Measurements from ENCODE around the gene CACNA1A. TPM values are rescaled to one million over a fixed set of nuclear protein-coding genes. Genes with fewer than 3 reads are reported as not detected.

Gene CACNA1A
- total RNA-seq, 3 donors from 2014 or later, result 2.3 to 10.1 (median 5.7) TPM

DNA sequence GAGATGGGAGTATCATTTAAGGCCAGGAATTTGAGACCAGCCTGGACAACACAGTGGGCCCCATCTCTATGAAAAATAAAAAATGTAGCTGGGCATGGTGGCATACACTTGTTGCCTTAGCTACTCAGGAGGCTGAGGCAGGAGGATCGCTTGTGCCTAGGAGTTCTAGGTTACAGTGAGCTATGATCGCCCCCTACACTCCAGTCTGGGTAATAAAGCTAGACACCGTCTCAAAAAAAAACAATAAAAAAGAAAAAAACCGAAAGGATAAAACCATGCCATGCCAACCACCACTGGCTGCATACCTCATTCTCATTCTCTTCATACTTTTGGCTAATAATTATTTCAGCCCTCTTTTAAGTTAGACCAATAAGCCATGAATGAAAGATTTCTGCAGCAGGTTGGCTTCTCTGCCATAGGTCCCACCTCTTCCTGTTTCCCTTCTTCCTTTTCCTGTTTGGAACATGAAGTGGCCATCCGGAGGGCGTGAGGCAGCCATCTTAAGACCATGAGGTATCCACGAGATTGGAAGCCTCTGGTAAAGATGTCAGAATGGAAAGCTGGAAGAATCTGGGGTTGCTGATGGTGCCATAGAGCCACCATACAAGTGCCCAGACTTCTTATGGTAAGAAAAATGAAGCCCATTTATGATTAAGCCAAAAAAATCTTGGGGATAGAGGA lies 171.3 kb downstream of the CACNA1A start:
- H3K36me3 ChIP-seq (ENCODE audit: low read depth), result no peaks in the 10 kb centered on the region
- no peak overlapping the region for H3K4me3 ChIP-seq
- ATAC-seq (no peak), DNase-seq (no peak)
- H3K9me3 ChIP-seq, result peaks cover 4% of the 10 kb centered on the region
- intact Hi-C loops (cut with DNase I, micrococcal nuclease), result no loop called here
- H3K4me1 ChIP-seq (ENCODE audit: low read depth), result no peaks in the 10 kb centered on the region
- TF ChIP-seq, protein P1, sequence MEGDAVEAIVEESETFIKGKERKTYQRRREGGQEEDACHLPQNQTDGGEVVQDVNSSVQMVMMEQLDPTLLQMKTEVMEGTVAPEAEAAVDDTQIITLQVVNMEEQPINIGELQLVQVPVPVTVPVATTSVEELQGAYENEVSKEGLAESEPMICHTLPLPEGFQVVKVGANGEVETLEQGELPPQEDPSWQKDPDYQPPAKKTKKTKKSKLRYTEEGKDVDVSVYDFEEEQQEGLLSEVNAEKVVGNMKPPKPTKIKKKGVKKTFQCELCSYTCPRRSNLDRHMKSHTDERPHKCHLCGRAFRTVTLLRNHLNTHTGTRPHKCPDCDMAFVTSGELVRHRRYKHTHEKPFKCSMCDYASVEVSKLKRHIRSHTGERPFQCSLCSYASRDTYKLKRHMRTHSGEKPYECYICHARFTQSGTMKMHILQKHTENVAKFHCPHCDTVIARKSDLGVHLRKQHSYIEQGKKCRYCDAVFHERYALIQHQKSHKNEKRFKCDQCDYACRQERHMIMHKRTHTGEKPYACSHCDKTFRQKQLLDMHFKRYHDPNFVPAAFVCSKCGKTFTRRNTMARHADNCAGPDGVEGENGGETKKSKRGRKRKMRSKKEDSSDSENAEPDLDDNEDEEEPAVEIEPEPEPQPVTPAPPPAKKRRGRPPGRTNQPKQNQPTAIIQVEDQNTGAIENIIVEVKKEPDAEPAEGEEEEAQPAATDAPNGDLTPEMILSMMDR (IDR thresholded peaks at IDR 0.05), result no peak

DNA sequence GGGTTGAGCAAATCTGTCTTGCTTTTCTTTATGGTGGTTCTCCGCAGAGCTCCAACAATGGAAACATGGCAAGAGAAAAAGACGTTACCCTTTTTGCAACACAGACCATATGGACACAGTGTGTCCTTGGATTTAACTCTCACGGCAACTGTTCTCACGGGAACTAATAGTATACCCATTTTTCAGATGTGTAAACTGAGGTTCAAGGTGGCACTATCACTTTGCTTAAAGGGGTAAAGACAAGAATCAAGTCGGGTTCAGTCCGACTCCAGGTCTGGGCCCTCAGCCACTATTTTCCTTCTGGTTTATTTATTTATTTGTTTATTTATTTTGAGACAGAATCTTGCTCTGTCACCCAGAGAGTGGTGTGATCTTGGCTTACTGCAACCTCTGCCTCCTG lies 176.0 kb downstream of the CACNA1A start:
- intact Hi-C loops (cut with DNase I, micrococcal nuclease), result no loop called here
- Histone ChIP-seq H3K4me1 (ENCODE audit: low read depth) (no peaks in the 10 kb centered on the region), H3K36me3 (ENCODE audit: low read depth) (no peaks in the 10 kb centered on the region), H3K4me3 (no peak overlapping the region), H3K9me3 (peaks cover 4% of the 10 kb centered on the region)
- TF ChIP-seq, protein P1 (IDR thresholded peaks at IDR 0.05), result no peak
- ATAC-seq (no peak), DNase-seq (no peak)

DNA sequence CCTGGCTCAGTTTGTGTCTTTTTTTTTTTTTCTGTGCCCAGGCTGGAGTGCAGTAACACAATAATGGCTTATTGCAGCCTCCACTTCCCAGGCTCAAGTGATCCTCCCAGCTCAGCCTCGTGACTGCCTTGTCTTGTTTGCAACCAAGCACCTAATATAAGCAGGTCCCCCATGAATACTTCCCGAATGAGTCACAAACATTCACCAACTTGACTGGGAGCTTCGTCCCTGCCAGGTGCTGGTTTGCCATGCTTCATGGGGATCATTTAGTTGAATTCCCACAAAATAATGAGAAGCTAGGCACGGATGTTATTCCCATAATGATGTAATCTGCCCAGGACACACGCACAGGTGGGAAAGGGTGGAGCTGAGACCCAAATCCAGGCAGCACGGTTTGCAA lies 176.5 kb downstream of the CACNA1A start:
- H3K9me3 ChIP-seq, result peaks cover 4% of the 10 kb centered on the region
- H3K4me1 ChIP-seq (ENCODE audit: low read depth), result no peaks in the 10 kb centered on the region
- TF ChIP-seq, protein P1 (IDR thresholded peaks at IDR 0.05), result no peak
- ATAC-seq (no peak), DNase-seq (no peak)
- H3K4me3 ChIP-seq, result no peak overlapping the region
- intact Hi-C loops (cut with DNase I, micrococcal nuclease), result no loop called here
- H3K36me3 ChIP-seq (ENCODE audit: low read depth), result no peaks in the 10 kb centered on the region

DNA sequence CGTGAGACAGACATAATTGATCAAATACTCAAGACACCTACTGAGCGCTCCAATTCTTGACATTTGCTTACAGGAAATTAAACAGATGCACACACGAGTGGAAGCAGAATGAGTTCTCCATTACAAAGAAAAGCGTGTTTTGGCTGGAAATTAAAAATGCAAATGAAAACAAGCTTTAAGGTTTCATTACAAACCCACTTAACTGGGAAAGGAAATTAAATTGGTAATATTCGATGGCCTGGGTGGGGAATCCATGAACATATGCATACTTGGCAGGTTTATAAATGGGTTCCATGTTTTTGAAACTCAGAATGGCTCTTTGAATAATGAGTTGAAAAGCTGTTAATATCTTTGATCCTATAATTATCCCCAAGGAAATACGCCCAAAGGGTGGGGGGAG lies 178.0 kb downstream of the CACNA1A start:
- DNase-seq (no peak), ATAC-seq (no peak)
- no peak overlapping the region for H3K4me3 ChIP-seq
- H3K9me3 ChIP-seq, result peaks cover 4% of the 10 kb centered on the region
- TF ChIP-seq, protein P1 (IDR thresholded peaks at IDR 0.05), result no peak
- no peaks in the 10 kb centered on the region for H3K36me3 ChIP-seq (ENCODE audit: low read depth)
- no peaks in the 10 kb centered on the region for H3K4me1 ChIP-seq (ENCODE audit: low read depth)
- intact Hi-C loops (cut with DNase I, micrococcal nuclease), result no loop called here

DNA sequence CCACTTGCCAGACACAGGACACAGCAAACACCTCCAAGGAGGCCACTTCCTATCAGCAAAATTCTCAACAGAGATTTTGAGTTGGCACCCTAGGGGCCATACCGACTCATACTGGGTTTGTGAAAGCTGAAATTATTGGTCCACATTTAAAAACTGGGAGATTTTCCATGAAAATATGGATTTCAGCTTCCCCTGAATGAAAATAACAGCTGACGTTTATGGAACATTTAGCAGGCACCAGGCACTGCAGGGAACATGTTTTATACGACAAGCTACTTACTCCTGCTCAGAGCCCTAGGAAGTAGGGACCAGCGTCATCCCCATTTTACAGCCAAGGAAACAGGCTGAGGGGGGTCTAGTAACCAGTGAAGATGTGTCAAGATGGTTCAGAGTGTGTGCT lies 186.8 kb downstream of the CACNA1A start:
- H3K36me3 ChIP-seq (ENCODE audit: low read depth), result no peaks in the 10 kb centered on the region
- peaks cover 7% of the 10 kb centered on the region for H3K9me3 ChIP-seq
- ATAC-seq, result no peak
- TF ChIP-seq, protein P1 (IDR thresholded peaks at IDR 0.05), result no peak
- H3K4me3 ChIP-seq, result no peak overlapping the region
- H3K4me1 ChIP-seq (ENCODE audit: low read depth), result no peaks in the 10 kb centered on the region
- intact Hi-C loops (cut with DNase I, micrococcal nuclease), result no loop called here
- DNase-seq, result no peak

DNA sequence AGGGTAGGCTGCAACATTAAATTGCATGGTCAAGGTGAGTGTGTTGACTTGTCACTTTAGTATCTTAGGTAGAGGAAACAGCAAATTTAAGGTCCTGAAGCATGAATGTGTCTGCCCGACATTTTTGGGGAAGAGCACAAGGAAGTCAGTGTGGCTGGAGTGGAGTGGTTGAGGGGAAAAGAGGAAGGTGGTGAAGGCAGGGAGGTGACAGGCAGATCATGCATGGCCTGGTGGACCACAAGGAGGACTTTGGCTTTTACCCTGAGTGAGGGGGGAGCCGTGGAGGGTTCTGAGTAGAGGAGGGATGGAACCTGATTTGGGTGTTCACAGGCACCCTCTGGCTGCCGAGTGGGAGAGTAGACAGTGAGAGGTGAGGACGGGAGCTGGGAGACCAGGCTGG lies 188.1 kb downstream of the CACNA1A start:
- TF ChIP-seq, protein P1 (IDR thresholded peaks at IDR 0.05), result no peak
- peaks cover 7% of the 10 kb centered on the region for H3K9me3 ChIP-seq
- no peaks in the 10 kb centered on the region for H3K36me3 ChIP-seq (ENCODE audit: low read depth)
- H3K4me3 ChIP-seq, result no peak overlapping the region
- no peak for ATAC-seq
- DNase-seq, result no peak
- no peaks in the 10 kb centered on the region for H3K4me1 ChIP-seq (ENCODE audit: low read depth)
- intact Hi-C loops (cut with DNase I, micrococcal nuclease), result no loop called here

Data from mucosa of descending colon (tissue), 3 donors.